OCI-LY7 (cell line): Measurements from ENCODE around the gene CEP63. TPM values are rescaled to one million over a fixed set of nuclear protein-coding genes. Genes with fewer than 3 reads are reported as not detected.

Experiments
- BruUV-seq: library from RNA; stranded (reverse); fragments of 400-500 nt; replicated peaks from 2 replicates; lab custom pipeline; 2021; lab: Mats Ljungman, UMichigan
- CTCF ChIA-PET: fragments of 300-600 bp; sonication (Branson Sonifier 250); formaldehyde crosslinking; loops from one replicate; lab custom pipeline; 2022; ENCODE audit warnings: antibody characterized with exemption; ENCODE audit not compliant: unreplicated experiment; lab: Charles Lee
- POLR2A ChIA-PET: fragments of 300-600 bp; sonication (Branson Sonifier 250); formaldehyde crosslinking; loops from one replicate; lab custom pipeline; 2022; ENCODE audit warnings: antibody characterized with exemption; lab: Charles Lee
- DNase-seq: peaks from one replicate; pipeline ENCODE4 v3.0.0-alpha.2; 2015; ENCODE audit warnings: low spot score
- H2AFZ ChIP-seq: fragments of 200-600 bp; sonication (generic), shearing (Covaris generic); 2 replicates; pipeline ENCODE4 v1.6.1; 2014; ENCODE audit warnings: mild to moderate bottlenecking, antibody characterized with exemption, low read length, moderate library complexity
- H3K27ac ChIP-seq: fragments of 200-600 bp; sonication (generic); 2 replicates; pipeline ENCODE4 v1.5.1; 2014; ENCODE audit warnings: mixed run types, low read depth, mild to moderate bottlenecking, moderate library complexity, low read length, inconsistent platforms; ENCODE audit not compliant: poor library complexity, severe bottlenecking
- H3K36me3 ChIP-seq: fragments of 200-600 bp; sonication (generic); 2 replicates; pipeline ENCODE4 v1.6.1; 2014; ENCODE audit warnings: mild to moderate bottlenecking, antibody characterized with exemption, low read length, moderate library complexity, mixed read lengths; ENCODE audit not compliant: insufficient read depth
- H3K4me1 ChIP-seq: fragments of 200-600 bp; sonication (generic); 2 replicates; pipeline ENCODE4 v1.5.1; 2014; ENCODE audit warnings: mild to moderate bottlenecking, low read length; ENCODE audit not compliant: insufficient read depth, poor library complexity, severe bottlenecking
- H3K4me2 ChIP-seq: fragments of 200-600 bp; sonication (generic); 2 replicates; pipeline ENCODE4 v1.6.1; 2014; ENCODE audit warnings: mild to moderate bottlenecking, low read length
- H3K4me3 ChIP-seq: fragments of 200-600 bp; sonication (generic); 2 replicates; pipeline ENCODE4 v1.5.1; 2014; ENCODE audit warnings: mild to moderate bottlenecking, low read depth, low read length; ENCODE audit not compliant: poor library complexity, severe bottlenecking
- H3K79me2 ChIP-seq: fragments of 200-600 bp; sonication (generic); 2 replicates; pipeline ENCODE4 v1.6.1; 2016; ENCODE audit warnings: low read depth, mild to moderate bottlenecking, low read length, moderate library complexity, mixed read lengths; ENCODE audit not compliant: insufficient read depth
- H3K9me2 ChIP-seq: fragments of 200-600 bp; sonication (generic); 2 replicates; pipeline ENCODE4 v1.6.1; 2016; ENCODE audit warnings: mild to moderate bottlenecking, low read length, mixed read lengths; ENCODE audit not compliant: insufficient read depth
- H3K9me3 ChIP-seq: fragments of 200-600 bp; sonication (generic); 2 replicates; pipeline ENCODE4 v1.6.1; 2014; ENCODE audit warnings: mild to moderate bottlenecking, mixed run types, low read length, mixed read lengths
- H4K20me1 ChIP-seq: fragments of 200-600 bp; sonication (generic); 2 replicates; pipeline ENCODE4 v1.6.1; 2014; ENCODE audit warnings: mild to moderate bottlenecking, antibody characterized with exemption, low read length, moderate library complexity, mixed read lengths; ENCODE audit not compliant: insufficient read depth
- EZH2phosphoT487 ChIP-seq: fragments of 200-600 bp; sonication (generic); IDR thresholded peaks from 2 replicates; pipeline ENCODE4 v1.6.1; 2018; ENCODE audit warnings: low read depth, borderline replicate concordance, mild to moderate bottlenecking, mixed run types, antibody characterized with exemption, low read length, moderate library complexity, mixed read lengths
- intact Hi-C: fragments of 100-400 bp; cut with micrococcal nuclease; formaldehyde crosslinking; loops from one replicate; pipeline ENCODE4 v1.10.0; 2022; ENCODE audit not compliant: unreplicated experiment
- total RNA-seq, 2 experiments: library from RNA; depleted of rRNA in 1 of 2; stranded (reverse); fragments of >200 nt in 1 of 2; shearing (Covaris generic) in 1 of 2; gene quantifications; 2 replicates each; pipeline ENCODE4 v1.2.3, GENCODE V29; 2014 to 2022
- TF ChIP-seq, protein P1 (sequence below): fragments of 200-600 bp; sonication (generic); conservative IDR thresholded peaks from 2 replicates; pipeline ENCODE4 v1.5.1; 2014; ENCODE audit warnings: mild to moderate bottlenecking, antibody characterized with exemption, low read length, moderate library complexity, mixed read lengths

Gene CEP63
- total RNA-seq, 2 experiments from 2014 or later: 42.8 to 45.7 TPM

DNA sequence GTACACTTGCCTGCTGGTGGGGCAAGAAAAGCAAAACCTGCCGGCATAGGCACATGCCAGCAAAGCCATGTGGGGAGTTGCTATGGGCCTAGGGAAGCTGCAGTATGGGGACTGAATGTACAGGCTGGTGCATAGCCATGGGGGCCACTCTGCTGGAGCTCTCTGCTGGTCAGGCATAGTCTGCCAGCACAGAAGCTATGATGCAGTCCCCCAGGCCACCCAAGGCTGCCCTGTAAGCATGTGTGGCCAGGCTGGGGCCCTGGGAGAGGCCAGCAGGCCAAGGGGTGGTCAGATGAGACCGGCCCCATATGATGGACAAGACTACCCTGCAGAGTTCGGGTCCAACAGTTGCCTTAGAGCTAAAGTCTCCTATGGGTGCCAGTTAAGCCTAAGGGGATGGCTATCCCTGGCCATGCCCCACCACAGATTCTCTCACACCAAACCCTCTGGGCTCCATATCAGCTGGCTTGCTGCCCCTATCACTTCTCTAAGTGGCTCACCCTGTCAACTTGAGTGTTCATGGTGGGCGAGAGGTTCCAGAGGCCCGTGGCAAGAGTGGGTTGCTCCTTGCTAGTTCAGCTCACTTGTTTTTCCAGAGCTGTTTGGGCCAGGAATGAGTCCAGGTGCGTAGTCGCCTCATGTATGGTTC is 41.8 kb downstream of the CEP63 start:
- no peak for DNase-seq
- no peaks in the 10 kb centered on the region for H3K9me2 ChIP-seq
- H4K20me1 ChIP-seq: no peaks in the 10 kb centered on the region
- intact Hi-C loops: no loop called here
- no peak overlapping the region for H2AFZ ChIP-seq
- peaks cover 17% of the 10 kb centered on the region for H3K9me3 ChIP-seq
- H3K4me2 ChIP-seq: no peak overlapping the region
- CTCF ChIA-PET: no interaction called here
- no peak overlapping the region for H3K4me3 ChIP-seq
- 0 out of 2 replicates have a peak, but pooled peaks cover 3% of the 10 kb centered on the region for H3K79me2 ChIP-seq
- H3K4me1 ChIP-seq: no peaks in the 10 kb centered on the region
- TF ChIP-seq EZH2phosphoT487: no peak
- TF ChIP-seq, protein P1, sequence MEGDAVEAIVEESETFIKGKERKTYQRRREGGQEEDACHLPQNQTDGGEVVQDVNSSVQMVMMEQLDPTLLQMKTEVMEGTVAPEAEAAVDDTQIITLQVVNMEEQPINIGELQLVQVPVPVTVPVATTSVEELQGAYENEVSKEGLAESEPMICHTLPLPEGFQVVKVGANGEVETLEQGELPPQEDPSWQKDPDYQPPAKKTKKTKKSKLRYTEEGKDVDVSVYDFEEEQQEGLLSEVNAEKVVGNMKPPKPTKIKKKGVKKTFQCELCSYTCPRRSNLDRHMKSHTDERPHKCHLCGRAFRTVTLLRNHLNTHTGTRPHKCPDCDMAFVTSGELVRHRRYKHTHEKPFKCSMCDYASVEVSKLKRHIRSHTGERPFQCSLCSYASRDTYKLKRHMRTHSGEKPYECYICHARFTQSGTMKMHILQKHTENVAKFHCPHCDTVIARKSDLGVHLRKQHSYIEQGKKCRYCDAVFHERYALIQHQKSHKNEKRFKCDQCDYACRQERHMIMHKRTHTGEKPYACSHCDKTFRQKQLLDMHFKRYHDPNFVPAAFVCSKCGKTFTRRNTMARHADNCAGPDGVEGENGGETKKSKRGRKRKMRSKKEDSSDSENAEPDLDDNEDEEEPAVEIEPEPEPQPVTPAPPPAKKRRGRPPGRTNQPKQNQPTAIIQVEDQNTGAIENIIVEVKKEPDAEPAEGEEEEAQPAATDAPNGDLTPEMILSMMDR: no peak
- BruUV-seq: no TSS peak
- no peak overlapping the region for H3K27ac ChIP-seq
- POLR2A ChIA-PET: no interaction called here
- peaks cover 10% of the 10 kb centered on the region for H3K36me3 ChIP-seq

DNA sequence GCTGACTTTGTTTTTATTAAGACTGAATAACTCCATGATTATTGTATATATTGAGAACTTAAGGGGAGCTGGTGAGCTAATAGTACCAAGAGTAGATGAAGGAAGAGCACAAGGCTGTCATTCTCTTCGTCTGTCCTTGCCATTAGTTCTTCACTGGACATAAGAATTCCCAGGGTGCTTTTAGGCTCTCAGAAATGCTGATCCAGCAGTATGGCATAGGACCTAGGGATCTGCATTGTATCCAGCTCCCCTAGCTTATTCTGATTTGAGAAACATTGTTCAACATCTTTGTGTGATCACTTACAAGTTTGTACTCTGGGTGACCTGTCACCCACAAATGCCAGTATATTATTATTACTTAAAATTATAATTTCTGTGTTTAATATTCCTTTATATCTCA is 47.6 kb downstream of the CEP63 start:
- no TSS peak for BruUV-seq
- POLR2A ChIA-PET: interaction anchor here (0.6 to 2.0 kb wide), 3 partner anchors 9 to 23 kb away, joined by 4 to 8 read pairs (median 6); no protein-coding TSS in a partner anchor

More for the DNA sequence above, 47.6 kb downstream of the CEP63 start:
- TF ChIP-seq, protein P1: no peak
- no peak for TF ChIP-seq EZH2phosphoT487
- Histone ChIP-seq H4K20me1 (no peaks in the 10 kb centered on the region), H3K4me1 (no peaks in the 10 kb centered on the region), H2AFZ (no peak overlapping the region), H3K9me2 (no peaks in the 10 kb centered on the region), H3K36me3 (peaks cover 31% of the 10 kb centered on the region), H3K9me3 (no peaks in the 10 kb centered on the region), H3K4me2 (no peak overlapping the region), H3K27ac (no peak overlapping the region), H3K4me3 (no peak overlapping the region), H3K79me2 (no peaks in the 10 kb centered on the region)
- intact Hi-C loops: no loop called here
- no peak for DNase-seq
- CTCF ChIA-PET: no interaction called here
